Measurements from ENCODE around the gene OSBPL10.

DNA sequence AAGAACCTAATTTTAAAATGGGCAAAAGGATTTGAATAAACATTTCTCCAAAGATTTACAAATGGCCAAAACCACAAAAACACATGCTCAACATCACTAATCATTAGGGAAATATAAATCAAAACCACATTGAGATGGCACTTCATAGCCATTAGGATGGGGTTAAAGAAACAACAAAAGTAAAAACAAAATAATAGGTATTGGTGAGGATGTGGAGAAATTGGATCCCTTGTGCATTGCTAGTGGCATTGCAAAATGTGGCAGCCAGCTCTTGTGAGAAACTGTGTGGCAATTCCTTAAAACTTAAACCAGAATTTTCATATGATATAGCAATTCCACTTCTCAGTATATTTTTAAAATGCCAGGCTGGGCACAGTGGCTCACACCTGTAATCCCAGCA lies 321.8 kb downstream of the OSBPL10 start:
- TF ChIP-seq POLR2A (IDR thresholded peaks at IDR 0.05), result no peak
- TF ChIP-seq, protein P1, sequence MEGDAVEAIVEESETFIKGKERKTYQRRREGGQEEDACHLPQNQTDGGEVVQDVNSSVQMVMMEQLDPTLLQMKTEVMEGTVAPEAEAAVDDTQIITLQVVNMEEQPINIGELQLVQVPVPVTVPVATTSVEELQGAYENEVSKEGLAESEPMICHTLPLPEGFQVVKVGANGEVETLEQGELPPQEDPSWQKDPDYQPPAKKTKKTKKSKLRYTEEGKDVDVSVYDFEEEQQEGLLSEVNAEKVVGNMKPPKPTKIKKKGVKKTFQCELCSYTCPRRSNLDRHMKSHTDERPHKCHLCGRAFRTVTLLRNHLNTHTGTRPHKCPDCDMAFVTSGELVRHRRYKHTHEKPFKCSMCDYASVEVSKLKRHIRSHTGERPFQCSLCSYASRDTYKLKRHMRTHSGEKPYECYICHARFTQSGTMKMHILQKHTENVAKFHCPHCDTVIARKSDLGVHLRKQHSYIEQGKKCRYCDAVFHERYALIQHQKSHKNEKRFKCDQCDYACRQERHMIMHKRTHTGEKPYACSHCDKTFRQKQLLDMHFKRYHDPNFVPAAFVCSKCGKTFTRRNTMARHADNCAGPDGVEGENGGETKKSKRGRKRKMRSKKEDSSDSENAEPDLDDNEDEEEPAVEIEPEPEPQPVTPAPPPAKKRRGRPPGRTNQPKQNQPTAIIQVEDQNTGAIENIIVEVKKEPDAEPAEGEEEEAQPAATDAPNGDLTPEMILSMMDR (IDR thresholded peaks at IDR 0.05), result no peak
